ENCODE results near the gene PRDM16. TPM values are rescaled to one million over a fixed set of nuclear protein-coding genes. Genes with fewer than 3 reads are reported as not detected.
"Not testable (repeated sequence)": the region's sequence is repeated elsewhere in the genome, so short reads cannot be mapped to it uniquely, and the experiment has no call there.

The PRDM16 gene
- total RNA-seq, 1 donor from 2014 or later: 1.5 TPM

DNA sequence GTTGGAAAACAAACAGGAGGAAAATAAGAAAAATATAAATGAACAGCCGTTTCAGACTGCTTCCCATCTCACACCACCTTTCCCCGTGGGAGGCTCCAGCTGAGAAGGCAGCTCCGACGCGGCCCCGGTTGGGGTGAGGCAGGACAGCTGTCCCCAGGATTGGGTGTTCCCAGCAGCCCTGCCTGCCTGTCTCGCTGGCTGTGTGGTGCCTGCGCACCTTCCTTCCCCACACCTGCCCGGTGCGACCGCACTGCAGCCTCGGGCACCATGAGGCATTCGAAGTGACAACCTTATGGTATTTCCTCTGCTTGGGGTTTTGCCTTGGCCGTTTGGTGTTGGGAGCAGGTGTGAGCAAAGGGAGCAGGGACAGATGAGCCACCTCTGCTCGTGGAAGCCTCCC, 161.6 kb downstream of the PRDM16 start:
- DNase-seq: no peak

DNA sequence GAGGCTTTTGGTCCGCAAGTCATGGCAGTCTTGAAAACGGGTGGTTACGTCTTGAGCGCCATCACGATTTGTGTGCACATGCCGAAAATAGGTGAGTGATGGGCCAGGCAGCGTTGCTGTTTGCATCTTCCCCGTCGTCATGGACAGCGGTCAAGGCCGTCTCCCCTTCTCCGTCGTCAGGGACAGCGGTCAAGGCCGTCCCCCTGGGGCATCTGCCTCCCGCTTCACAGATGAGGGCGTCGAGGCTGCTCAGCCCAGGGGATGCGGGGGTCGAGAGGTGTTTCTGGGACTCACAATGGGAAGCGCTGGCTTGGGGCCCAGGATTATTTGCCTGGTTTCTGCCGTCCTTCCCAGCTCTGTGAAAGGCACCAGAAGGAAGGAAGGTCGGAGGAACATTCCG, 162.2 kb downstream of the PRDM16 start:
- DNase-seq: no peak

GRCh38 chr1:3231826-3232225, 162.8 kb downstream of the PRDM16 start:
- DNase-seq: no peak

DNA sequence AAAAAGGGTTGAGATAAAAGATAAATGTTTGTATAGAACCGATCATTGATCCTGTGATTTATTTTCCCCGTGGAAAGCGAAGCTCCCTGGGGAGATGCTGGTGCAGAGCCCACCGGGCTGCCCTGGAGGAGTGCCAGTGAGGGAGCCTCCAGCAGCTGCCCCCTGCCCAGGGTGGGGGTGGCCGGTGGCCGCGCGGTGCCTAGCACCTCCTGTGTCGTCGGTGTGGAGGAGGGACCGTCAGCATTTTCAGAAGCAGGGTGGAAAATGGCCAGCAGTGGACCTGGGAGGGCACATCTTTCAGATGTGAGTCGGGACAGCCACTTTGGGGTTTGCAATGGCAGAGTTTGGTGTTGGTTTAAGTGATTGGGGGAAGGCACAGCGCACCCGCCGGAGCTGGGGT, 164.0 kb downstream of the PRDM16 start:
- DNase-seq: no peak

GRCh38 chr1:3233551-3233950, 164.5 kb downstream of the PRDM16 start:
- DNase-seq: no peak

GRCh38 chr1:3234281-3234680, 165.3 kb downstream of the PRDM16 start:
- DNase-seq: no peak

- no peak for DNase-seq
Measured at GRCh38 chr1:3234956-3235355, 166.0 kb downstream of the PRDM16 start.

DNA sequence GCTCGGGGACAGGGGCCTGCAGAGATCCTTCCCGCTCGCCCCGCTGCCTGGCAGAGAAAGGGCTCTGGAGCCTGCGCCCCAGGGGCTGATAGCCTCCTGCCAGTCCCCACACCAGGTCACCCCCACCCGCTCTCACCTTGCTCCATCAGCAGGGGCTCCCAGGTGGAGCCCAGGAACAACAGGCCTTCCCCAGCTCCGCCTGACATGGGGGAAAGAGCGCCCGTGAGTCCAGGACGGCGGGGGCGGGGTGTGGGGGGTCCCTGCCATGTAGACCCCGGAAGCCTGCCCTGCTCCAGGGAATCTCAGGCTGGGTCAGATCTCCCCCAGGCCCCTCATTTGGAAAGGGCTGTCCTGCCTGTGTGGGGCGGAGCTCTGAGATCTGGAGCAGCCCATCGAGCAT, 166.5 kb downstream of the PRDM16 start:
- DNase-seq: no peak

GRCh38 chr1:3236361-3236760, 167.4 kb downstream of the PRDM16 start:
- DNase-seq: no peak

- no peak for DNase-seq
Measured at GRCh38 chr1:3236955-3237354, 168.0 kb downstream of the PRDM16 start.

DNA sequence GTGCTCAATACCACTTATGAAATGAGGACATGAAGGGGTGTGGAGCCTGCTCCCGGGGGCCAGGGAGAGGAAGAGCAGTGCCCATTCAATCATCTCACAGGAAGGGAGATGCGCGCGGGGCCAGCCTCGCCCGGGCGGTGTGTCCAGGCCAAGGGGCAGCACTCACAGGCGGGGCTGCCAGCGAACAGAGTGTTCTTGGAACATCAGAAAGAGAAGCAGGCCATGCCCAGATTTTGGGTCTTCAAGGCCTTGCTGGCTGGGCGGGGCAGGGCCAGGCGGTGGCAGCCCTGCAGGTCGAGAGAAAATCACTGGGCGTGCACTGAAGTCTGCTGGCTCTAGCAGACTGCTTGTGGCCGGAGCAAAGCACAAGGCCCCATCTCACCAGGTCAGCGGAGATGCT, 168.6 kb downstream of the PRDM16 start:
- DNase-seq: no peak

GRCh38 chr1:3237994-3238702, 169.1 kb downstream of the PRDM16 start:
- no peak for DNase-seq

GRCh38 chr1:3238703-3239278, 169.8 kb downstream of the PRDM16 start:
- no peak for DNase-seq

DNA sequence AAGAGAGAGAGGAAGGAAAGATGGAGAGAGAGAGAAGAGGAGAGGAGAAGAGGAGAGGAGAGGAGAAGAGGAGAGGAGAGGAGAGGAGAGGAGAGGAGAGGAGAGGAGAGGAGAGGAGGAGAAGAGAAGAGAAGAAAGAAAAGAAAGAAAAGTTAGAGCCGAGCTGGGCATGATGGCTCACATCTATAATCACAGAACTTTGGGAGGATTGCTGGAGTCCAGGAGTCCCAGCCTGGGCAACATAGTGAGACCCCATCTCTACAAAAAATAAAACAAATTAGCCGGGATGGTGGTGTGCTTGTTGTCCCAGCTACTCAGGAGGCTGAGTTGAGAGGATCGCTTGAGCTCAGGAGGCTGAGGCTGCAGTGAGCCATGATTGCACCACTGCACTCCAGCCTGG, 171.0 kb downstream of the PRDM16 start:
- not testable (repeated sequence) for DNase-seq

DNA sequence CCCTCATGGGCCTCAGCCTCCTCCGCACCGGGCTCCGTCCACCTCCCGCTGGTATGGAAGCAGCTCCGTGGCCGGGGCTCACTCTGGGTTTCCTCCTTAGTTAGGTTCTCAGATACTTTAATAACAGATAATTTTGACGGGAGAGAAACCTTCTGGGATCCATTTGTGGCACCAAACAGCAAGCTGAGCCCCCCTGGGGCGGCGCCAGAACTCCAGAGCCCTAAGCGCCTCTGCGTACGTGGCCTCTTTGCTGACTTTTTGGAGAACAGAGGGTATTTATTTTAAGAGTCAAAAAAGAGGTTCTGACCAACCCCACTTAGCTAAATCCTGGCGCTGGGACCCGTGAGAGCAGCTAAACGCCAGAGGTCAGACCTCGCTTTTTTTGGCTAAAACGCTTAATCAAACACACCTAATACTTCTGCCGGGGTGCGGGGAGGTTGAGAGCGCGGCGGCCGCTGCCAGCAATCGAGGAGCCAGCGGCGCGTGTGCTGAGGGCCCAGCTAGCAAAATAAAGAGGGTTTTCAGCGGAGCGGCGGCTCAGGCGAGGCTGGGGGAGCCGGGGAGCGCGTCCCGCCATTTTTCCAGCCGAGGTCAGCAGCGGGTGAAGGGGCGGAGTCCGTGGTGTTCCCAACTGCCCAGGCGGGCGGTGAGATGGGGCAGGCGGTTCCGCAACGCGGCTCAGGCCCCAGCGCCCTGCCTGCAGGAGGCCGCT, 171.7 kb downstream of the PRDM16 start:
- DNase-seq: no peak

DNA sequence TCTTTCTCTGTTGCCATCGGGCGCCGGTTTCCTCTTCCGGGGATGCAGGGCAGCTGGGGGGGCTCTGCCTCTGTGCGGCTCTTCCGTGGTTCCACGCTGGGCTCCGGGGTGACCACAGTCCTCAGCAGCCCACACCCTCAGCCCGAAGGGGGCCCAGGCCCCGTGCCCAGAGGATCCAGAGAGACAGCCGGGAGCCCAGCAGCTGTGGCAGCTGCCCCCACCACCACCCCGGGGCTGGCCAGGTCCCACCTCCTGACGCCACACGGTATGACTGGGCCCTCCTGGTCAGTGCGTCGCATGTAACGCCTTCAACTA, 172.2 kb downstream of the PRDM16 start:
- DNase-seq: no peak

DNA sequence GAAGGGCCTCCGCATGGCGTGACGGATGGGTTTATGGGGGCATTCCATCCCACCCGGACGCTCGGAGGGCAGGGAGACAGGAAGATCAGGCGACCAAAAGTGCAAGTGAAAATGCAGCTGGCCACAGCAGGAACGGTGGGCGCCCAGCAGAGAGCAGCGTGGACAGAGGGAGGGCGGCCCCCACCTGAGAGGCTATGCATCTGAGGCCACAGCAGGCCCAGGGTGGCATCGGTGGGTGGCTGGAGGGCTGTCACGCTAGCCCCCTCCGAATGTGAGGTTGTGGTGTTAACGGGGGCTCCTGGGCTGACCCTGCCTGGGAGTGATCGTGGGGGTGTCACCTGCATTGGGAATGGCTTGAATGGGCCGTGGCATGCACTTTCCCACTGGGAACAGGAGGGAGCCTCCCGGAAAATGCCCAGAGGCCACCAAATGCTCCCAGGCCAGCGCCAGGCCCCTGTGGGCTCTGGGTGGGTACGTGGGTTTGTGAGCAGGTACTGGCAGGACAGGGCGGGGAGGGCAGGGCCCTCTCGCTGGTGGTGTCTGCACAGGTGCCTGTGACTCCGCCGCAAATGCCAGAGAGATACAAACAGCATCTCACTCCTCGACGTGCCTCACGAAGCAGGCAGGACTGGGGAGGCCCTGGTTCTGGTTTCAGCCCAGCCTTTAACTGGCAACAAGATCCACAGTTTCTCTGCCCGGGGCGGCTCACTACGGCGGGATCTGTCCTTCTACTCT, 172.8 kb downstream of the PRDM16 start:
- no peak for DNase-seq

- no peak for DNase-seq
Measured at GRCh38 chr1:3242408-3243260, 173.6 kb downstream of the PRDM16 start.

DNA sequence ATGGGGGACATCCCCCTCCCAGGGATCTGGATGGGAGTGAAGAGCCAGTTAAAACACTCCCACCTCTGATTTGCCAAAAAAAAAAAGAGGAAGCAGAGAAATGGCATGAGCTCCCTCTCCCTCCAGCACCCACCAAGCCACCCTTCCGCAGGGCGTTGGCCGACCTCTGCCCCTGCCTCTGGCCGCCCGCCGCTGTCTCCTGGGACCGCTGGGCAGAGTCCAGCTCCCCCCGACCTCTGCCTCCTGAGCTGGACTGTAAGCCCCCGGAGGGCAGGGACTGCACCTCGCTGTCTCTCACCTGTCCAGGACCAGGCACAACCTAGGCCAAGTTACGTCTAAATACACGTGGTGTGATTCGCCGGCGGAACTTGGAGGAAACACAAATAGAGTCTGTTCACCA, 174.3 kb downstream of the PRDM16 start:
- DNase-seq: no peak

GRCh38 chr1:3244025-3244926, 175.3 kb downstream of the PRDM16 start:
- no peak for DNase-seq

DNA sequence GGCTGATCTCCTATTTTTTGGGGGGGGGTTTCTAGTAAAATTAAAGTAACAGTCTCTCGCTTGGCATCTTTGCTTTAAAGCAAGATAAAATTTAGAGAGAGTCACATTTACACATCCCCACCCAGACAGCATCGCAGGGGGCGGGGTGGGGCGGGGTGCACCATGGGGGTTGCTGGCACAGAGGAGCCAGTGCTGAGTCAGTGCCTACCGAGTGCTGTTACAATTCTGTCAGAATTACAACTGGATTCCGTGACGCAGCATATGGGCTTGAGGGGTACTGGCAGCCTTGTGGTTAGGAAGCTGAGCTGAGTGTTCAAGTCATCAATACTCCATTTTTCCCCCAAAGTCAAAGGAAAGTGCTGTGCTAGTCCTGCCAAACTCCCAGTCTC, 175.9 kb downstream of the PRDM16 start:
- no peak for DNase-seq
